Measurements from ENCODE around the gene PPARA. TPM values are rescaled to one million over a fixed set of nuclear protein-coding genes. Genes with fewer than 3 reads are reported as not detected.

PPARA gene
- total and polyA plus RNA-seq, 2 of the 4 experiments (the other 2 are of a cell fraction): 3.1 to 7.0 TPM

DNA sequence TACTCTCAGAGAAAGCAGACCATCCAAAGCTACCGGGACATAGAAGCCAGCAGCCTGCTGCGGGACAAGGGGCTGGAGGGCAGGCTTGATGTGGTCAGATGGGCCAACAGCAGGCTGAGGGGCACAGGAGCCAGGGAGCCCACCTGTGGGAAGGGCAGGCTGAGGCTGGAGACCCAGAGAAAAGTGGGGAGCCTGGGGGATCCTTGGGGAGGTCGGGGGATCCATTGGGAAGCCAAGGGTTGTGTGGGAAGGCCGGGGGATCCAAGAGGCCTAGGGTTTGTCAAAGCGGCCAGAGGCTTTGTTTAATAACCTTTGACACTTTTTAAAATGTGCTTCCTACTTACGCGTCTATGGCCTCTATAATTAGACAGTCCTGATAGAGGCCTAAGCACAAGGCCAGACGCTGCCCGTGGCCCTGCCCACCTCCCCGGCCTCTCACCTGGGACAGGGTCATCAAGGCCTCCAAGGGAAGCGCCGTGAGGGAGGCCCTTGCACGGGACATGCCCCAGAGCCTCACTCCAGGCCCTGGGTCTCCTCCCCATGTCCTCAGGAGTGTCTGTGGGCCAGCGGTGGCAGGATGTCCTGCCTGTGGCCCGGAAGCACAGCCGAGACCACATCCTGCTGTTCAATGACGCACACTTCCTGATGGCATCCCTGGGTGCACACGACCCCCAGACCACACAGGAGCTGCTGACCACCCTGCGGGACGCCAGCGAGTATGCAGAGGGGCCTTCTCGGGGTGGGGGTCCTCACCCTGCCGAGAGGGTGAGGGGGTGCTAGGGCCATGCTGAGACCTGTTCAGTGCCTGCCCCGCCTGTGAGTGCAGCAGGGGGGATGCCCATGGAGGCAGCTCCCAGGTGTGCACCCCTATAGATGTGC lies 137.8 kb downstream of the PPARA start (continued):
- no peak for TF ChIP-seq MAFK (IDR thresholded peaks at IDR 0.05; ENCODE audit: low read depth, low read length)

- Histone ChIP-seq H2BK15ac (ENCODE audit: low read depth, low read length) (no peak overlapping the region), H3K4me3 (ENCODE audit: insufficient read depth, low read depth, low read length) (no peak overlapping the region), H3K36me3 (ENCODE audit: control insufficient read depth, insufficient read depth, low read length) (peaks cover 63% of the 10 kb centered on the region), H3K56ac (ENCODE audit: extremely low read depth, insufficient read depth, low read length) (no peak overlapping the region), H2AFZ (replicated peaks; ENCODE audit: low read length, poor library complexity) (no peak overlapping the region), H3K9ac (ENCODE audit: low read depth, low read length) (no peak overlapping the region), H2AK9ac (replicated peaks; ENCODE audit: low read depth, low read length, poor library complexity) (no peak overlapping the region), H2BK20ac (ENCODE audit: low read depth, low read length) (no peak overlapping the region), H3K4ac (ENCODE audit: low read depth, low read length) (no peak overlapping the region), H3K14ac (replicated peaks; ENCODE audit: low read depth, low read length) (no peak overlapping the region), H3K18ac (ENCODE audit: low read depth, low read length) (no peak overlapping the region), H2BK5ac (ENCODE audit: low read depth, low read length, poor library complexity, severe bottlenecking) (no peak overlapping the region), H3K9me1 (ENCODE audit: insufficient read depth, low read length) (0 out of 2 replicates have a peak, but pooled peaks cover 6% of the 10 kb centered on the region), H2AK5ac (ENCODE audit: low read depth, low read length) (no peak overlapping the region), H4K20me1 (ENCODE audit: insufficient read depth, low read length) (no peaks in the 10 kb centered on the region), H4K91ac (ENCODE audit: insufficient read depth, low read depth, low read length) (no peak overlapping the region), H3K23ac (ENCODE audit: low read depth, low read length) (no peak overlapping the region), H3K27ac (ENCODE audit: insufficient read depth, low read length) (no peak overlapping the region), H3K79me1 (ENCODE audit: low read depth in 1 of 2, low read length in 2 of 2) (no peaks in the 10 kb centered on the region), H3K27me3 (ENCODE audit: control insufficient read depth, insufficient read depth, low read length) (no peaks in the 10 kb centered on the region), H4K8ac (ENCODE audit: low read depth in 2 of 2, low read length in 2 of 2) (no peak overlapping the region), H2BK120ac (ENCODE audit: low read depth, low read length) (no peak overlapping the region), H3K9me3 (ENCODE audit: control insufficient read depth, insufficient read depth, low read length) (no peaks in the 10 kb centered on the region), H3K4me2 (ENCODE audit: low read depth, low read length) (no peak overlapping the region), H3K4me1 (ENCODE audit: control insufficient read depth, insufficient read depth, low read length) (no peaks in the 10 kb centered on the region), H4K5ac (ENCODE audit: low read depth, low read length) (no peak overlapping the region)
- no TSS peak for BruUV-seq (replicated peaks)
- in situ Hi-C loops (cut with MboI; ENCODE audit: low sequenced_read_pairs): no loop called here
- dilution Hi-C loops (cut with HindIII; ENCODE audit: low sequenced_read_pairs, unreplicated experiment): no loop called here
- no peak for DNase-seq
- WGBS, 2 experiments (ENCODE audit: extremely low coverage in 2 of 2, insufficient read length in 1 of 2): 75% methylated on average over 4 of the region's 7 CpGs; no CpG with 5 or more reads in 1 of the 2 experiments
- ChIA-PET POLR2A (ENCODE audit: unreplicated experiment) (no interaction called here), CTCF (no interaction called here)
- TF ChIP-seq BHLHE40 (IDR thresholded peaks at IDR 0.05; ENCODE audit: low read depth, low read length) (no peak), RFX5 (IDR thresholded peaks at IDR 0.05; ENCODE audit: low read depth, low read length) (no peak), NFE2L2 (IDR thresholded peaks at IDR 0.05; ENCODE audit: low read depth, low read length) (no peak), POLR2A (IDR thresholded peaks at IDR 0.05; ENCODE audit: low read depth, low read length) (no peak), ELK1 (IDR thresholded peaks at IDR 0.05; ENCODE audit: borderline replicate concordance, low read depth, low read length) (no peak)
- no peak for ATAC-seq (ENCODE audit: low read depth)
- intact Hi-C loops (cut with micrococcal nuclease): no loop called here
These were observed 138.5 kb downstream of the PPARA start for GRCh38 chr22:46288846-46289243.

All from IMR-90 (cell line).